ENCODE results near the gene TSC2. TPM values are rescaled to one million over a fixed set of nuclear protein-coding genes. Genes with fewer than 3 reads are reported as not detected.
A peak's percentile ranks its signal among the peaks of the same experiment; 100 is the strongest.

The TSC2 gene
- total and polyA plus RNA-seq, 2 of the 13 experiments (the other 11 are each of a cell fraction or from before 2014, with no cell fraction given) = 19.6 to 40.4 TPM

DNA sequence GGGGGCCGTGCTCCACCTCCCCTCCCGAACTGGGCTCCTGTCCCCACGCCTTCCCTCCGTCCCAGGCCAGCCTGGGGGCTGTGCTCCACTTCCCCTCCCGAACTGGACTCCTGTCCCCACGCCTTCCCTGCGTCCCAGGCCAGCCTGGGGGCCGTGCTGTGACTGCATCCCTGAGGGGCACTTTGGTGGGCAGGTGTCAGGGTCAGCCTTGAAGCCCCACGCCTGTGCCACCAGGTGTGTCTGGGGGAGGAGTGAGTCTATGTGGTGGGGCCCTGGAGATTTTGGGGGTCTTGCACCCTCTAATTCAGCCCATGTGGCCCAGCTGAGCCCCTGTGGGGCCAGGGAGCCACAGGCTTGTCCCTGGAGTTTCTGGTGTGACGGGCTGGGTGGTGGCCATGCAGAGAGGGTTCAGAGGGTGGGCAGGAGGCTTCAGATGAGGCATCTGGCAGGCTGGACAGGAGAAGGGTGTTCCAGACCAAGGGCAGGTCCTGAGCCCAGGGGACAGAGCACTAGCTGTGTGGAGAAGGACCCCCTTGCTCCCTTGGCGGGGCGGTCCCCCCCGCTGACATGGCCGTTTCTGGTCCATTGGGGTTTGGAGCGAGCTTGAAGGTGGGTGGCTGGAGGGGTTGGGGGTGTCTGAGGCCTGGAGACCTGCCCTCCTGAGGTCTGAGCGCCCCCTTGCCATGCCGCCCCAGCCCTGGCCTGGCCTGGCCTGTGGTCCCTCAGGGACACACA lies 12.9 kb upstream of the TSC2 start (continued):
- TF ChIP-seq PATZ1 (CRISPR knock-in tag; IDR thresholded peaks at IDR 0.05) = peak; percentile 96
- peak; percentile 14 for TF ChIP-seq HNRNPK (IDR thresholded peaks at IDR 0.05; ENCODE audit: low read depth, low read length, poor library complexity, severe bottlenecking)
- no peak for TF ChIP-seq SMC3 (IDR thresholded peaks at IDR 0.05; ENCODE audit: low read length)
- peak; percentile 85 for TF ChIP-seq HNRNPL (IDR thresholded peaks at IDR 0.05; ENCODE audit: low read depth, low read length)
- TF ChIP-seq FOXP4 (CRISPR knock-in tag; IDR thresholded peaks at IDR 0.05) = 0 out of 2 replicates have a peak, but pooled peaks have one; percentile 22
- peak; percentile 25 for TF ChIP-seq RBM39 (IDR thresholded peaks at IDR 0.05; ENCODE audit: low read depth, low read length, poor library complexity, severe bottlenecking)
- peak; percentile 17 for TF ChIP-seq ZNF883 (CRISPR knock-in tag; IDR thresholded peaks at IDR 0.05; ENCODE audit: not compliant biosample characterization)
- TF ChIP-seq CTCF (CRISPR knock-in tag; IDR thresholded peaks at IDR 0.05) = peak; percentile 44; the same call in 1 of the 2 replicates
- no peak for TF ChIP-seq POGZ (CRISPR knock-in tag; IDR thresholded peaks at IDR 0.05)
- no peak; the same call in 1 of the 2 replicates for TF ChIP-seq ARHGAP35 (CRISPR knock-in tag; IDR thresholded peaks at IDR 0.05; ENCODE audit: borderline replicate concordance)
- 0 out of 2 replicates have a peak, but pooled peaks have one; percentile 32 for TF ChIP-seq ZNF766 (CRISPR knock-in tag; IDR thresholded peaks at IDR 0.05; ENCODE audit: borderline replicate concordance)
- TF ChIP-seq, protein P1, sequence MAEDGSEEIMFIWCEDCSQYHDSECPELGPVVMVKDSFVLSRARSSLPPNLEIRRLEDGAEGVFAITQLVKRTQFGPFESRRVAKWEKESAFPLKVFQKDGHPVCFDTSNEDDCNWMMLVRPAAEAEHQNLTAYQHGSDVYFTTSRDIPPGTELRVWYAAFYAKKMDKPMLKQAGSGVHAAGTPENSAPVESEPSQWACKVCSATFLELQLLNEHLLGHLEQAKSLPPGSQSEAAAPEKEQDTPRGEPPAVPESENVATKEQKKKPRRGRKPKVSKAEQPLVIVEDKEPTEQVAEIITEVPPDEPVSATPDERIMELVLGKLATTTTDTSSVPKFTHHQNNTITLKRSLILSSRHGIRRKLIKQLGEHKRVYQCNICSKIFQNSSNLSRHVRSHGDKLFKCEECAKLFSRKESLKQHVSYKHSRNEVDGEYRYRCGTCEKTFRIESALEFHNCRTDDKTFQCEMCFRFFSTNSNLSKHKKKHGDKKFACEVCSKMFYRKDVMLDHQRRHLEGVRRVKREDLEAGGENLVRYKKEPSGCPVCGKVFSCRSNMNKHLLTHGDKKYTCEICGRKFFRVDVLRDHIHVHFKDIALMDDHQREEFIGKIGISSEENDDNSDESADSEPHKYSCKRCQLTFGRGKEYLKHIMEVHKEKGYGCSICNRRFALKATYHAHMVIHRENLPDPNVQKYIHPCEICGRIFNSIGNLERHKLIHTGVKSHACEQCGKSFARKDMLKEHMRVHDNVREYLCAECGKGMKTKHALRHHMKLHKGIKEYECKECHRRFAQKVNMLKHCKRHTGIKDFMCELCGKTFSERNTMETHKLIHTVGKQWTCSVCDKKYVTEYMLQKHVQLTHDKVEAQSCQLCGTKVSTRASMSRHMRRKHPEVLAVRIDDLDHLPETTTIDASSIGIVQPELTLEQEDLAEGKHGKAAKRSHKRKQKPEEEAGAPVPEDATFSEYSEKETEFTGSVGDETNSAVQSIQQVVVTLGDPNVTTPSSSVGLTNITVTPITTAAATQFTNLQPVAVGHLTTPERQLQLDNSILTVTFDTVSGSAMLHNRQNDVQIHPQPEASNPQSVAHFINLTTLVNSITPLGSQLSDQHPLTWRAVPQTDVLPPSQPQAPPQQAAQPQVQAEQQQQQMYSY (CRISPR knock-in tag; IDR thresholded peaks at IDR 0.05) = peak; percentile 95
- TF ChIP-seq BCLAF1 (IDR thresholded peaks at IDR 0.05) = no peak
- TF ChIP-seq ZNF430 (CRISPR knock-in tag; IDR thresholded peaks at IDR 0.05) = 0 out of 2 replicates have a peak, but pooled peaks have one; percentile 2
- peak; percentile 44; the same call in 1 of the 2 replicates for TF ChIP-seq SSRP1 (CRISPR knock-in tag; IDR thresholded peaks at IDR 0.05)
